Esophagus muscularis mucosa (tissue), 4 donors: ENCODE results near the gene TP63.

ENCODE experiments used
- EP300 ChIP-seq: sonication (generic); formaldehyde crosslinking; IDR thresholded peaks from one replicate; pipeline ENCODE4 v1.6.1; 2017; ENCODE audit warnings: antibody characterized with exemption
- POLR2A ChIP-seq: fragments of 450-650 bp; IDR thresholded peaks from one replicate; pipeline ENCODE4 v1.6.1; 2017; ENCODE audit warnings: antibody characterized with exemption, moderate library complexity, mild to moderate bottlenecking, low read depth
- POLR2AphosphoS5 ChIP-seq, 2 donors: sonication (generic); formaldehyde crosslinking; IDR thresholded peaks; one replicate each; pipeline ENCODE4 v1.6.1; 2017; ENCODE audit warnings: antibody characterized with exemption in 2 of 2
- TF ChIP-seq, protein P1 (sequence below), 3 experiments: fragments of 200-600 bp in 2 of 3; fragments of 450-650 bp in 1 of 3; sonication (generic) in 2 of 3; IDR thresholded peaks; one replicate each; pipeline ENCODE4 v1.5.1; 2017 to 2019; ENCODE audit warnings: antibody characterized with exemption in 3 of 3, mild to moderate bottlenecking in 2 of 3, moderate library complexity in 1 of 3

DNA sequence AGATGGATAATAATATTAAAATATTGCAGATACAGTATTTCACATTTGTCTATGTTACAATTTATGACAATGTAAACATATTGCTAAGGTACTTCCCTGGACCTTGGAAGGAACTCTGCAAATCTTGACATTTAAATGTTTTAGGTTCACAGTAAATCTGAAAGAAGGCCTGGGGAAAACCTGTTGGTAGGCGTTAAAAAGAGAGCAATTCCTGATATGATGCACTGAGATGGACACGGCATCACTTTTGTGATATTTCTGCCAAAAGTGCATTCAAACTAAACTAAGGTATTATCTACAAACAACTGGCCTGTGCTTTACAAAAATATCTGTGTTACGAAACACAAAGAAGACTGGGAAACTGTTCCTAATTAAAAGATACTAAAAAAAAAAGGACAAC is 6.1 kb upstream of the TP63 start:
- no peak for TF ChIP-seq POLR2A
- TF ChIP-seq, protein P1, sequence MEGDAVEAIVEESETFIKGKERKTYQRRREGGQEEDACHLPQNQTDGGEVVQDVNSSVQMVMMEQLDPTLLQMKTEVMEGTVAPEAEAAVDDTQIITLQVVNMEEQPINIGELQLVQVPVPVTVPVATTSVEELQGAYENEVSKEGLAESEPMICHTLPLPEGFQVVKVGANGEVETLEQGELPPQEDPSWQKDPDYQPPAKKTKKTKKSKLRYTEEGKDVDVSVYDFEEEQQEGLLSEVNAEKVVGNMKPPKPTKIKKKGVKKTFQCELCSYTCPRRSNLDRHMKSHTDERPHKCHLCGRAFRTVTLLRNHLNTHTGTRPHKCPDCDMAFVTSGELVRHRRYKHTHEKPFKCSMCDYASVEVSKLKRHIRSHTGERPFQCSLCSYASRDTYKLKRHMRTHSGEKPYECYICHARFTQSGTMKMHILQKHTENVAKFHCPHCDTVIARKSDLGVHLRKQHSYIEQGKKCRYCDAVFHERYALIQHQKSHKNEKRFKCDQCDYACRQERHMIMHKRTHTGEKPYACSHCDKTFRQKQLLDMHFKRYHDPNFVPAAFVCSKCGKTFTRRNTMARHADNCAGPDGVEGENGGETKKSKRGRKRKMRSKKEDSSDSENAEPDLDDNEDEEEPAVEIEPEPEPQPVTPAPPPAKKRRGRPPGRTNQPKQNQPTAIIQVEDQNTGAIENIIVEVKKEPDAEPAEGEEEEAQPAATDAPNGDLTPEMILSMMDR (IDR thresholded peaks at IDR 0.05) = no peak
- TF ChIP-seq POLR2AphosphoS5 (IDR thresholded peaks at IDR 0.05) = no peak
- TF ChIP-seq EP300 = no peak
